Upper lobe of right lung (tissue), 1 donor: ENCODE data around the gene SLC36A3. TPM values are rescaled to one million over a fixed set of nuclear protein-coding genes. Genes with fewer than 3 reads are reported as not detected.

Experiments used
- ATAC-seq: fragments of 200-7000 bp; cut with Tn5 transposase; one replicate; pipeline ENCODE4 v1.9.1; 2020; ENCODE audit warnings: mild to moderate bottlenecking, moderate library complexity
- DNase-seq: peaks from one replicate; pipeline ENCODE4 v3.0.0-alpha.2; 2020
- H3K27ac ChIP-seq: fragments of 200-600 bp; one replicate; pipeline ENCODE4 v1.8.0; 2022
- H3K27me3 ChIP-seq: fragments of 200-600 bp; one replicate; pipeline ENCODE4 v1.8.0; 2022; ENCODE audit warnings: mild to moderate bottlenecking
- H3K36me3 ChIP-seq: fragments of 200-600 bp; one replicate; pipeline ENCODE4 v1.8.0; 2022
- H3K4me1 ChIP-seq: fragments of 200-600 bp; one replicate; pipeline ENCODE4 v1.8.0; 2022
- H3K4me3 ChIP-seq: fragments of 200-600 bp; one replicate; pipeline ENCODE4 v1.8.0; 2022; ENCODE audit warnings: mild to moderate bottlenecking
- H3K9me3 ChIP-seq: fragments of 200-600 bp; one replicate; pipeline ENCODE4 v1.8.0; 2022
- intact Hi-C: fragments of 100-400 bp; cut with DNase I; formaldehyde crosslinking; loops from one replicate; pipeline ENCODE4 v1.11.0; 2022
- total RNA-seq: library from RNA; stranded (reverse); fragmentation: NEBNext Ultra II Directional; extraction: Animal tissue kit (Norgen Biotek cat#: 25700); gene quantifications from one replicate; pipeline ENCODE4 v1.2.1, GENCODE V29; 2021
- TF ChIP-seq, protein P1 (sequence below): fragments of 200-600 bp; IDR thresholded peaks from one replicate; pipeline ENCODE4 v1.8.0; 2022; ENCODE audit warnings: antibody characterized with exemption
- donor health status: DM: no; HTN: yes; CAD: no; lungs with severe emphysema.

SLC36A3 gene
- total RNA-seq, 1 donor from 2014 or later, result not detected

DNA sequence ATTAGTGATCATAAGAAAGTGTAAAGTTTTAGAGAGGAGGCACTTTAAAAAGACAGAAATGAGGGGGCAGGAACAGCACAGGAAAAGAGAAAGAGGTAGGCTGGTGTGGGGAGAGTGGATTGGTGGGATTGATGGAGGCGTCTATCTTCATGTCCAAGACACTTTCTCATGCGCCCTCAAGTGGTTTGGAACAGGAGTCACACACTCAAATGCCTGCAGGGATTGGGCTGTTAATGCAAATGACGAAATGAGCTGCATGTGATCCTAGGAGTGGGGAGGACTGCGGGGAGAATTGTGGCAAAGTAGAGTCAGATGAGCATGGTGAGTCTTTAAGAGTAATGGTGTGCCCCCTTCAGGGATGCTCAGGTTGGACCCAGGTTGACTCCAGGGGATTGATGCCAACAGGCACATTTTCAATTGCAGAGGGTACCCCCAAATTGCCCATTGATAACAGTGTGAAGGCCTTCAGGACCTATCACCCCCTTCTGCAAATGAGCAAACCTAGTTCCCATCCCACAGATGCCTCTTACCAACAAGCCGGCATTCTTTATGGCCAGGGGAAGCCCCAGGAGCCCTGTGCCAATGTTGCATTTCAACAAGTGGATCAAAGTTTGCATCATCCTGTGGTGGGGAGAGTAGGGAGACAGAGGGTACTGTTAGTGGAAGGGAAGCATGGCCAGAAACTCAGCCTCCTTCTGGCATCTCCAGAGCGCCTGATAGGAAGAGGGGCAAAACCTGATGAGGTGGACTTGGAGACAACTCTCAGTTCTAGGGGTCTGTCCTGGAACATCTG lies 5.3 kb downstream of the SLC36A3 start:
- H3K9me3 ChIP-seq, result no peaks in the 10 kb centered on the region
- peaks cover 16% of the 10 kb centered on the region for H3K27me3 ChIP-seq
- ATAC-seq (no peak), DNase-seq (no peak)
- H3K4me1 ChIP-seq, result no peaks in the 10 kb centered on the region
- TF ChIP-seq, protein P1, sequence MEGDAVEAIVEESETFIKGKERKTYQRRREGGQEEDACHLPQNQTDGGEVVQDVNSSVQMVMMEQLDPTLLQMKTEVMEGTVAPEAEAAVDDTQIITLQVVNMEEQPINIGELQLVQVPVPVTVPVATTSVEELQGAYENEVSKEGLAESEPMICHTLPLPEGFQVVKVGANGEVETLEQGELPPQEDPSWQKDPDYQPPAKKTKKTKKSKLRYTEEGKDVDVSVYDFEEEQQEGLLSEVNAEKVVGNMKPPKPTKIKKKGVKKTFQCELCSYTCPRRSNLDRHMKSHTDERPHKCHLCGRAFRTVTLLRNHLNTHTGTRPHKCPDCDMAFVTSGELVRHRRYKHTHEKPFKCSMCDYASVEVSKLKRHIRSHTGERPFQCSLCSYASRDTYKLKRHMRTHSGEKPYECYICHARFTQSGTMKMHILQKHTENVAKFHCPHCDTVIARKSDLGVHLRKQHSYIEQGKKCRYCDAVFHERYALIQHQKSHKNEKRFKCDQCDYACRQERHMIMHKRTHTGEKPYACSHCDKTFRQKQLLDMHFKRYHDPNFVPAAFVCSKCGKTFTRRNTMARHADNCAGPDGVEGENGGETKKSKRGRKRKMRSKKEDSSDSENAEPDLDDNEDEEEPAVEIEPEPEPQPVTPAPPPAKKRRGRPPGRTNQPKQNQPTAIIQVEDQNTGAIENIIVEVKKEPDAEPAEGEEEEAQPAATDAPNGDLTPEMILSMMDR, result no peak
- intact Hi-C loops, result no loop called here
- no peaks in the 10 kb centered on the region for H3K36me3 ChIP-seq
- no peak overlapping the region for H3K27ac ChIP-seq
- no peak overlapping the region for H3K4me3 ChIP-seq

DNA sequence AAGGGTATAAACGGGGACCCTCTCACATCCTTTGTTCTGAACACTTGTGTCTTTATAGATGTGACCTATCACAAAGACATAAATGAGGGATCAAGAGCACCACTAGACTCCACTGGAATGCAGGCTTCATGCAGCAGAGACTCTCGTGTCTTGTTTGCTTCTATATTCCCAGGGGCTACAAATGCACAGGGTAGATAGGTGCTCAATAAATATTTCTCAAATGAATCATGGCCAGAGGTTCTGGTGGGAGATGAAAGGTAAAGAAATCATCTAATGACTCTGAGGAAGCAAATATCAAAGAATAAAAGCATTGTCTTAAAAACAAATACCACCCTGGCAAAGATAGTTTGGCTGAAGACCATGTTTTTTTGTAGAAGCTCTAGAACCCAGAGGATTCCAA lies 6.6 kb downstream of the SLC36A3 start:
- H3K4me3 ChIP-seq, result no peak overlapping the region
- no peaks in the 10 kb centered on the region for H3K4me1 ChIP-seq
- H3K9me3 ChIP-seq, result no peaks in the 10 kb centered on the region
- TF ChIP-seq, protein P1, result no peak
- H3K36me3 ChIP-seq, result no peaks in the 10 kb centered on the region
- no peak overlapping the region for H3K27ac ChIP-seq
- peaks cover 16% of the 10 kb centered on the region for H3K27me3 ChIP-seq
- no peak for DNase-seq
- intact Hi-C loops, result no loop called here
- ATAC-seq, result no peak

DNA sequence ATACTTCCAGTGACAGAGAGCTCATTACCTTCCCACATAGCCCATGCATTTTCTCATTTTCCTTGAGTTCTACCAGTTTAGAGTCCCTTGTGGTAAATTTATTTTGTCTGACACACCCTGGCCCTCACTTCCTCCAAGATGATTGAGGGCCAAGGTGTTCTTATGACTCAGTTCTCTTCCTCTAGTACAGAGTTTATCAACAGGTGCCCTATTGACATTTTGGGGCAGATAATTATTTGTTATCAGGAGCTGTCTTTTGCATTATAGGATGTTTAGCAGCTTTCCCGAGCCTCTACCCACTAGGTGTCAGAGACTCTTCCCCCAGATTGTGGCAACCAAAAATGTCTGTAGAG lies 7.1 kb downstream of the SLC36A3 start:
- no peak overlapping the region for H3K4me3 ChIP-seq
- TF ChIP-seq, protein P1, result no peak
- intact Hi-C loops, result no loop called here
- no peak overlapping the region for H3K27ac ChIP-seq
- no peaks in the 10 kb centered on the region for H3K9me3 ChIP-seq
- ATAC-seq (no peak), DNase-seq (no peak)
- no peaks in the 10 kb centered on the region for H3K4me1 ChIP-seq
- H3K27me3 ChIP-seq, result peaks cover 16% of the 10 kb centered on the region
- H3K36me3 ChIP-seq, result no peaks in the 10 kb centered on the region

DNA sequence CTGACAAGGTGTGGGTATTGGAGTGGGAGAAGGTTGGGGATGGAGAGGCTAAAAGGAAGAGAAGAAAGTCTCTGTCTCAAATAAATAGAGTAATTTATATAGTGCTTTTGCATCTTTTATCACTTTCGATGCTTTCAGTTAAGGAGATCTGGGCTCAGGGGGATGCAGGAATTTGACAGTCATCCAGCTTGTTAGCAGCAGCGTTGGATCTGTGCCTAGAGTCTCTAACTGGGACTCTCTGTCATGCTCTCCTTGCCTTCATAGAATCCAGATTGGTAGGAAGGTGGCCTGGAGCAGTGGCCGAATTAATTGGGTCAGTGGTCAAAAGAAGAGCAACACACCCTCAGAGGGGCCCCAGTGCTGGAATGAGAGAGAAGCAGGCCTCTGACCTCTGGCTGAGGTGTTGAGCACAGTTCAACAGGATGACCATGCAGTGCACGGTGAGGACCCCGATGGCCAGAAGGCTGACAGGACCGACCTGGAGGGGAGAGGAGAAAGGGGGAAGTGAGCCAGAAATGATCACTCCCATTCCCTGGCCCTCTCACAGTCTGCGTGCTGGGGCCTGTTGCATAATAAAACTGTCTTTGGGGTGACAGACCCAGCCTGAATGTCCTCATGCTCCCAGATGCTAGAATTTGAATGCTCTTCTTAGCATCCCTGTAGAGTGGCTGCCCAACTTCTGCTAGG lies 7.6 kb downstream of the SLC36A3 start:
- DNase-seq (no peak), ATAC-seq (peak; percentile 21)
- TF ChIP-seq, protein P1, result no peak
- Histone ChIP-seq H3K4me3 (no peak overlapping the region), H3K36me3 (no peaks in the 10 kb centered on the region), H3K27me3 (peaks cover 16% of the 10 kb centered on the region), H3K27ac (no peak overlapping the region), H3K4me1 (no peaks in the 10 kb centered on the region), H3K9me3 (no peaks in the 10 kb centered on the region)
- intact Hi-C loops, result no loop called here

DNA sequence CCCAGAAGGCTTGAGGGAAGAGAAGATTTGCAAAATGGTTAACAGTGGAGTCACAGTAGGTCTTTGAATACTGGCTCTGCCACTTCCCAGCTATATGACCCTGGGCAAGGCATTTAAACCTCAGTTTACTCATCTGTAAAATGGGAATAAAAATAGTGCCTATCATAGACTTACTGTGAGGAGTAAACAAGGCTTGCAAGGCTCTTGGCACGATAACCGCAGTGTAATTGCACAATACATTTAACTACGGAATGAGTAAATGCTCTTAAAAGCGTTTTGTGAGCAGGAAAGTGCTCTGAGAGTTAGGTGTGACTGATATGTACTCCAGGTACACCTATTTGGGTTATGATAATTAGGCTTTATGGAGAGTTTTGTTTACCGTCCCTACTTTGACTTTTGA lies 8.4 kb downstream of the SLC36A3 start:
- H3K9me3 ChIP-seq, result no peaks in the 10 kb centered on the region
- H3K4me3 ChIP-seq, result no peak overlapping the region
- peak; percentile 69 for ATAC-seq
- H3K36me3 ChIP-seq, result no peaks in the 10 kb centered on the region
- intact Hi-C loops, result no loop called here
- TF ChIP-seq, protein P1, result no peak
- no peaks in the 10 kb centered on the region for H3K4me1 ChIP-seq
- DNase-seq, result no peak
- H3K27ac ChIP-seq, result no peak overlapping the region
- H3K27me3 ChIP-seq, result peaks cover 14% of the 10 kb centered on the region
